Mucosa of stomach (tissue), 1 donor: ENCODE data around the gene PYDC1.
A peak's percentile ranks its signal among the peaks of the same experiment; 100 is the strongest.

ENCODE experiments used
- H3K27me3 ChIP-seq: one replicate; pipeline ENCODE4 v1.7.0; 2013; ENCODE audit warnings: mild to moderate bottlenecking, low read length; ENCODE audit not compliant: control insufficient read depth, insufficient read depth
- H3K36me3 ChIP-seq: one replicate; pipeline ENCODE4 v1.7.0; 2013; ENCODE audit warnings: low read length; ENCODE audit not compliant: control insufficient read depth, insufficient read depth
- H3K4me1 ChIP-seq: one replicate; pipeline ENCODE4 v1.7.0; 2013; ENCODE audit warnings: mild to moderate bottlenecking, low read length; ENCODE audit not compliant: control insufficient read depth, insufficient read depth
- H3K4me3 ChIP-seq: one replicate; pipeline ENCODE4 v1.7.0; 2013; ENCODE audit warnings: low read length
- H3K9ac ChIP-seq: one replicate; pipeline ENCODE4 v1.7.0; 2013; ENCODE audit warnings: mild to moderate bottlenecking, low read length, moderate library complexity
- H3K9me3 ChIP-seq: one replicate; pipeline ENCODE4 v1.7.0; 2013; ENCODE audit warnings: mild to moderate bottlenecking, low read length, moderate library complexity; ENCODE audit not compliant: control insufficient read depth
- donor health status: Pancreatic carcinoma.

The PYDC1 gene

DNA sequence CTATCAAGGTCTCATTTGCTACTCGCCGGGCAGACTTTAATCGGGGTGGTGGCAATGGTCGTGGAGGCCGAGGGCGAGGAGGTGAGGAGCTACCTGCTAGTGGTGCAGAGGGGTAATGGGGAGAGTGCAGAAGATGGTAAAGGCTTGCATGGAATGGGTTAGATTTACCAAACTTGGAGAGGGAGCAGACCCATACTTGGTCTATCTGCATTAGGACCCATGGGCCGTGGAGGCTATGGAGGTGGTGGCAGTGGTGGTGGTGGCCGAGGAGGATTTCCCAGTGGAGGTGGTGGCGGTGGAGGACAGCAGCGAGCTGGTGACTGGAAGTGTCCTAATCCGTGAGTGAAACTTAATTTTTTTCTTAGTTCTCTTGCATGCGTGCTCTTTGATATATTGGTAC is 26.9 kb downstream of the PYDC1 start:
- Histone ChIP-seq H3K4me3 (no peak overlapping the region), H3K9ac (no peak overlapping the region), H3K27me3 (no peaks in the 10 kb centered on the region), H3K9me3 (no peaks in the 10 kb centered on the region), H3K36me3 (peaks cover 23% of the 10 kb centered on the region), H3K4me1 (no peaks in the 10 kb centered on the region)

GRCh38 chr16:31189412-31189778 is 27.5 kb downstream of the PYDC1 start:
- Histone ChIP-seq H3K9ac (no peak overlapping the region), H3K27me3 (no peaks in the 10 kb centered on the region), H3K4me3 (no peak overlapping the region), H3K4me1 (no peaks in the 10 kb centered on the region), H3K9me3 (no peaks in the 10 kb centered on the region), H3K36me3 (peaks cover 23% of the 10 kb centered on the region)

DNA sequence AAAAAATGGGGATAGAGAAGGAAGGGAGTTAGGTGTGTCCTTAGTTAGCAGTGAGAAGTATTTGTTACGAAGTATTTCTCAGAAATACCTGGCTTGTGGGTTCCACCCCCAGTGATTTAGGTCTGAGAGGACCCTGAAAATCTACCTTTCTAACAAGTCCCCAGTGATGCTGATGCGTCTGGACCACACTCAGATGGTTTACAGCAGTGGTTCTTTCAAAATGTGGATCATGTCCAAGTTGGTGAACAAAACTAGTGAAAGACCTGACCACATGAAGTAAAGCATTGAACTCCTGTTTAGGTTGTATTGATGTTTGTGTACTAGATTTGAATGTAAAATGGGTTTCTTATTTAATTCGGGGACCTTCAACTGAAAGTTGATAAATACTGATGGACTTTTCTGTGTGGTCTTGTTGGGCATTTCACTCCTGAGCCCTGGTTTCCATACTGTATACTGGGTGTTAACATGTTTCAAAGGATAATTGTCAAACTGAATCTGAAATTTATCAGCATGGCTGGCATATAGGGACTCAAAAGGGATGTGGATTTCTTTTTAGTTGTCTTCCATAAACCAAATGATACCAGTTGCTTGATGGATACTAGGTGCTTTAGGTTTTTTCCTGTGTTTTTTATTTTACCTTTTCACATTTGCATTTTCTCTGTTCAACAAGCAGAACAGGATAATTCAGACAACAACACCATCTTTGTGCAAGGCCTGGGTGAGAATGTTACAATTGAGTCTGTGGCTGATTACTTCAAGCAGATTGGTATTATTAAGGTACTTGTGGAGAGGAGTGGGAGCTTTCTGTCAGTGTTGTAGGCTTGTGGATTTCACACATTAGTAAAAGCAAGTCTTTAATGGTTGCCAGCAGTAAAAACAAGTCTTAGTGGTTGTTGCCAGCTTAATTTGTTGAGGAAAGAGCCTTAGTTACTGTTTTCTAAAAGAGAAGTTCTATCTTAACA is 28.2 kb downstream of the PYDC1 start:
- Histone ChIP-seq H3K9me3 (no peaks in the 10 kb centered on the region), H3K27me3 (no peaks in the 10 kb centered on the region), H3K4me1 (no peaks in the 10 kb centered on the region), H3K9ac (no peak overlapping the region), H3K36me3 (peaks cover 23% of the 10 kb centered on the region), H3K4me3 (no peak overlapping the region)

GRCh38 chr16:31187808-31188189 is 29.1 kb downstream of the PYDC1 start:
- Histone ChIP-seq H3K4me3 (no peak overlapping the region), H3K9me3 (no peaks in the 10 kb centered on the region), H3K4me1 (no peaks in the 10 kb centered on the region), H3K27me3 (no peaks in the 10 kb centered on the region), H3K36me3 (peaks cover 20% of the 10 kb centered on the region), H3K9ac (no peak overlapping the region)

DNA sequence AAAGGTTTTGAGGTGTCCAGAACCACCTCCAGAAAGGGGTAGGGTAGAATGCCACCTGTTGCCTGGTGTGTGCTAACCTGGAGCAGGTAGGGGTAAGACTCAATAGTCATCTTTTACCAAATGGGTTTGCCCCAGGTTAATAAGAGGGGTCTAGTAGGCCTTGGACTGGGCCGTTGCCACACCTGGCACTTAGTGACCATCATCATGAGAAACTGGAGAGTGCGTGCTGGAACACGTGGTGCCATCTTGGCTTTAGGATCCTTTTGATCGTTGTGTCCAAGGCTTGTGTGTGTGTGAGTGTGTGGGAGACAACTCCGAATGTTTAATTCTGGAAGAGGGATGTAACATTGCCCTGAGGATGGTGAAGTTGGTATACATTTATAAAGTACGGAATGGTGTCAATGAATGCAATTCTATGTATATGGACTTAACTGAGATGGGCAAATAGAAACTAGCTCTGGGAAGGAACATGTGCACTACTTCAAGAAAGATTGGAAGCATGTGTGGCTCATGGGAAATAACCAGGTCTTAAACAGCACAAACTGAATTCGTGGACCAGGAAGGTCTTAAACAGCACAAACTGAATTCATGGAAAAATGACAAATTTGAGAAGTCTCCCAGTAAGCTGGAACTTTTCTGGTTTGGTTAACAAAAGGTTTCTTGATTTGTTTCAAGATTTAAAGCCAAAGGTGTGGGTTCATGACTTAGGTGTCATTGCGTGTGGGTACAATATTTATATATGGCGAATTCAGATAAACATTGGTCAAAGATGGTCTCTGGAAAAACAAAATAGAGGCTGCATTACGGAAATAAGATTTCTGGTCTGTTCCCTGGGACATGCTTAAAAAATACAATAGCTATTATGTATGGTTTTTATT is 29.8 kb downstream of the PYDC1 start:
- Histone ChIP-seq H3K9ac (no peak overlapping the region), H3K27me3 (no peaks in the 10 kb centered on the region), H3K4me1 (peaks cover 6% of the 10 kb centered on the region), H3K36me3 (peaks cover 17% of the 10 kb centered on the region), H3K4me3 (no peak overlapping the region), H3K9me3 (no peaks in the 10 kb centered on the region)

GRCh38 chr16:31186176-31186575 is 30.8 kb downstream of the PYDC1 start:
- Histone ChIP-seq H3K9me3 (no peaks in the 10 kb centered on the region), H3K36me3 (peaks cover 17% of the 10 kb centered on the region), H3K4me3 (no peak overlapping the region), H3K4me1 (peaks cover 9% of the 10 kb centered on the region), H3K9ac (no peak overlapping the region), H3K27me3 (no peaks in the 10 kb centered on the region)

DNA sequence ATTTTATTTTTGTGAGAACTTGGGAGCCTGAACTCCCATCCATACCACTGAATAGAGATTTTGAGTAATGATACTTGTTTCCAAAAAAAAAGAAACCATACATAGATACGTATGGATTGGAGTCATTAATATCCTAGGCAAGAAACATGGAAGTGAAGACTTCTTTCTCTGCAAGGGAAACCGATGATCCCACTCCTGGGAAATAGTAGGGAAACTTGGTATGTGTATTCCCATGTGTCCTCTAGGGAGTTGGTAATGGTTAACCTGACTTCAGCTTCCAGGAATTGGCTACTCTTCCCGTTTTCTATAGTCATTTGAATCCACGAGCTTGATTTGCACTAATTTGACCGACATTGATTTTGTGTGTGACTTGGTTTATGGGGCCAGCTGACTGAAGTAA is 31.6 kb downstream of the PYDC1 start:
- Histone ChIP-seq H3K36me3 (peaks cover 15% of the 10 kb centered on the region), H3K4me1 (peaks cover 9% of the 10 kb centered on the region)

GRCh38 chr16:31184888-31185287 is 32.0 kb downstream of the PYDC1 start:
- Histone ChIP-seq H3K27me3 (no peaks in the 10 kb centered on the region), H3K4me1 (peaks cover 9% of the 10 kb centered on the region), H3K36me3 (peaks cover 11% of the 10 kb centered on the region)

More for the DNA sequence above, 31.6 kb downstream of the PYDC1 start:
- no peaks in the 10 kb centered on the region for H3K9me3 ChIP-seq
- no peak overlapping the region for H3K4me3 ChIP-seq
- H3K9ac ChIP-seq = no peak overlapping the region
- H3K27me3 ChIP-seq = no peaks in the 10 kb centered on the region

GRCh38 chr16:31183432-31184428 is 33.2 kb downstream of the PYDC1 start:
- Histone ChIP-seq H3K4me3 (no peak overlapping the region), H3K4me1 (peaks cover 14% of the 10 kb centered on the region), H3K9me3 (no peaks in the 10 kb centered on the region), H3K27me3 (no peaks in the 10 kb centered on the region), H3K36me3 (peaks cover 4% of the 10 kb centered on the region), H3K9ac (no peak overlapping the region)

More at GRCh38 chr16:31184888-31185287, 32.0 kb downstream of the PYDC1 start:
- Histone ChIP-seq H3K9ac (no peak overlapping the region), H3K4me3 (no peak overlapping the region), H3K9me3 (no peaks in the 10 kb centered on the region)

DNA sequence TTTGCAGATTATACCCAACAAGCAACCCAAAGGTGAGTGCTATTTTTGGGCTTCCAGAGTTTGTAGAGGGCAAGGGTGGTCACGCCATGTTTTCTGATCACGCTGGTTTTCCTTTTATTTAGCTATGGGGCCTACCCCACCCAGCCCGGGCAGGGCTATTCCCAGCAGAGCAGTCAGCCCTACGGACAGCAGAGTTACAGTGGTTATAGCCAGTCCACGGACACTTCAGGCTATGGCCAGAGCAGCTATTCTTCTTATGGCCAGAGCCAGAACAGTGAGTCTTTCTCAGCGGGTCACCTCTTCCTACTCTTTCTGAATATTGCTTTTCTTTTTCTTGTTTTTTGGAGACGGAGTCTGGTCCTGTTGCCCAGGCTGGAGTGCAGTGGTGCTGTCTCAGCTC is 34.5 kb downstream of the PYDC1 start:
- Histone ChIP-seq H3K4me3 (no peak overlapping the region), H3K9ac (no peak overlapping the region), H3K36me3 (peaks cover 4% of the 10 kb centered on the region)

DNA sequence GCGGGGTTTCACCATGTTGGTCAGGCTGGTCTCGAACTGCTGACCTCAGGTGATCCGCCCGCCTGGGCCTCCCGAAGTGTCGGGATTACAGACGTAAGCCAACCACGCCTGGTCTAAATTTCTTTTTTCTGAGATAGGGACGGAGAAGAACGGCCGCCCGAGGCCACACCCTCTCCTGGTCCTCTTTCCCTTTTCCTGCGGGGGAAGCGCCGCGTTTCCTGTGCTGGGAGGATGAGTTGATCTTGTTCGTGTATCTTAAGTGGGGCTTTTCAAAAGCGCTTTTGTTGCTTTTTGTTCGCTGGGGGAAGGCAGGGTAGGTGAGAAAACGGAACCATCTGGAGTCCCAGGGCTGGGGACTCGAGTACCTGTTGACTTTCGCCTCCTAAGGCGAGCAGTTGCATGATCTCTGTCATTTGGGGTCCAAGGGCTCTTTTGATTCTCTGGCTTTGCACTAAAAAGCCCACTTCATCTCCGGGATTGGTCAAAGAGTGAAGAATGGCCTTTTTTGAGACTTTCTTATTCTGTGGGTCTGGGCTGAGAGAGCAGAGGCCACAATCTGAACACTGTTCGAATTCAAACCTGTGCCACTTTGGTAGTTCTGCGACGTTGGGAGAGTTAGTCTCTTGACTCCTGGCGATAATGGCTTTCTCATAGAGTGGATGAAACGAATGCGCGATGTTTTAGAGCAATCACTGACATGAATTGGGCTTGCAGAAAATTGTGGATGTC is 35.7 kb downstream of the PYDC1 start:
- H3K4me3 ChIP-seq = peak overlapping the region; percentile 65
- peaks cover 14% of the 10 kb centered on the region for H3K4me1 ChIP-seq
- no peaks in the 10 kb centered on the region for H3K9me3 ChIP-seq
- H3K36me3 ChIP-seq = no peaks in the 10 kb centered on the region
- peak overlapping the region; percentile 91 for H3K9ac ChIP-seq
- H3K27me3 ChIP-seq = no peaks in the 10 kb centered on the region

More for the DNA sequence above, 34.5 kb downstream of the PYDC1 start:
- Histone ChIP-seq H3K9me3 (no peaks in the 10 kb centered on the region), H3K27me3 (no peaks in the 10 kb centered on the region), H3K4me1 (peaks cover 14% of the 10 kb centered on the region)
